ENCODE data around the gene RPTOR.

RPTOR gene

GRCh38 chr17:80518392-80518791, 26.2 kb upstream of the RPTOR start:
- Histone ChIP-seq H3K27me3 (ENCODE audit: insufficient read depth, low read length) (peaks cover 31% of the 10 kb centered on the region), H3K36me3 (ENCODE audit: insufficient read depth, low read length) (no peaks in the 10 kb centered on the region), H3K4me2 (ENCODE audit: low read length) (no peak overlapping the region), H3K9ac (ENCODE audit: low read length) (no peak overlapping the region), H3K4me3 (ENCODE audit: low read depth, low read length, poor library complexity, severe bottlenecking) (no peak overlapping the region), H3K9me2 (ENCODE audit: low read depth, low read length) (no peaks in the 10 kb centered on the region), H2AFZ (ENCODE audit: low read length) (no peak overlapping the region), H3K79me2 (ENCODE audit: insufficient read depth, low read length) (no peaks in the 10 kb centered on the region), H3K9me3 (ENCODE audit: low read length) (no peaks in the 10 kb centered on the region), H3K27ac (ENCODE audit: low read depth, low read length, poor library complexity, severe bottlenecking) (no peak overlapping the region), H4K20me1 (ENCODE audit: insufficient read depth, low read length) (no peaks in the 10 kb centered on the region), H3F3A (ENCODE audit: insufficient read depth, low read length) (no peaks in the 10 kb centered on the region), H3K4me1 (ENCODE audit: insufficient read depth, low read length, severe bottlenecking) (no peaks in the 10 kb centered on the region)
- no peak for TF ChIP-seq CTCF (IDR thresholded peaks at IDR 0.05; ENCODE audit: low read length)
- no peak for TF ChIP-seq EZH2 (IDR thresholded peaks at IDR 0.05; ENCODE audit: borderline replicate concordance, low read length)

GRCh38 chr17:80519091-80519781, 25.4 kb upstream of the RPTOR start:
- Histone ChIP-seq H3F3A (ENCODE audit: insufficient read depth, low read length) (no peaks in the 10 kb centered on the region), H3K27me3 (ENCODE audit: insufficient read depth, low read length) (peaks cover 33% of the 10 kb centered on the region), H3K4me3 (ENCODE audit: low read depth, low read length, poor library complexity, severe bottlenecking) (no peak overlapping the region), H3K27ac (ENCODE audit: low read depth, low read length, poor library complexity, severe bottlenecking) (no peak overlapping the region), H4K20me1 (ENCODE audit: insufficient read depth, low read length) (no peaks in the 10 kb centered on the region), H3K36me3 (ENCODE audit: insufficient read depth, low read length) (no peaks in the 10 kb centered on the region), H3K4me1 (ENCODE audit: insufficient read depth, low read length, severe bottlenecking) (no peaks in the 10 kb centered on the region), H3K4me2 (ENCODE audit: low read length) (no peak overlapping the region), H2AFZ (ENCODE audit: low read length) (no peak overlapping the region), H3K9ac (ENCODE audit: low read length) (no peak overlapping the region), H3K9me3 (ENCODE audit: low read length) (no peaks in the 10 kb centered on the region), H3K9me2 (ENCODE audit: low read depth, low read length) (no peaks in the 10 kb centered on the region), H3K79me2 (ENCODE audit: insufficient read depth, low read length) (no peaks in the 10 kb centered on the region)
- TF ChIP-seq EZH2 (IDR thresholded peaks at IDR 0.05; ENCODE audit: borderline replicate concordance, low read length) (no peak), CTCF (IDR thresholded peaks at IDR 0.05; ENCODE audit: low read length) (no peak)

GRCh38 chr17:80520810-80521455, 23.7 kb upstream of the RPTOR start:
- no peak overlapping the region for H3K4me3 ChIP-seq (ENCODE audit: low read depth, low read length, poor library complexity, severe bottlenecking)
- peaks cover 33% of the 10 kb centered on the region for H3K27me3 ChIP-seq (ENCODE audit: insufficient read depth, low read length)
- TF ChIP-seq EZH2 (IDR thresholded peaks at IDR 0.05; ENCODE audit: borderline replicate concordance, low read length) (no peak), CTCF (IDR thresholded peaks at IDR 0.05; ENCODE audit: low read length) (no peak)
- H2AFZ ChIP-seq (ENCODE audit: low read length), result no peak overlapping the region
- H3K4me2 ChIP-seq (ENCODE audit: low read length), result no peak overlapping the region
- no peak overlapping the region for H3K9ac ChIP-seq (ENCODE audit: low read length)
- no peaks in the 10 kb centered on the region for H3K9me3 ChIP-seq (ENCODE audit: low read length)
- no peaks in the 10 kb centered on the region for H3K79me2 ChIP-seq (ENCODE audit: insufficient read depth, low read length)
- H3K27ac ChIP-seq (ENCODE audit: low read depth, low read length, poor library complexity, severe bottlenecking), result no peak overlapping the region
- no peaks in the 10 kb centered on the region for H4K20me1 ChIP-seq (ENCODE audit: insufficient read depth, low read length)
- no peaks in the 10 kb centered on the region for H3F3A ChIP-seq (ENCODE audit: insufficient read depth, low read length)
- H3K4me1 ChIP-seq (ENCODE audit: insufficient read depth, low read length, severe bottlenecking), result no peaks in the 10 kb centered on the region
- H3K36me3 ChIP-seq (ENCODE audit: insufficient read depth, low read length), result no peaks in the 10 kb centered on the region
- H3K9me2 ChIP-seq (ENCODE audit: low read depth, low read length), result no peaks in the 10 kb centered on the region

All from OCI-LY1 (cell line).